GM10266 (cell line): ENCODE data around the gene PAQR8.
"Not testable (repeated sequence)": the region's sequence is repeated elsewhere in the genome, so short reads cannot be mapped to it uniquely, and the experiment has no call there.

Source experiments
- DNase-seq: peaks from one replicate; pipeline ENCODE4 v3.0.0; 2012; ENCODE audit errors: extremely low spot score
- CTCF ChIP-seq: IDR thresholded peaks from 2 replicates; pipeline ENCODE4 v1.5.1; 2012; ENCODE audit warnings: mild to moderate bottlenecking, low read depth; ENCODE audit not compliant: control insufficient read depth, insufficient read depth; ENCODE audit errors: missing control alignments

Gene PAQR8

GRCh38 chr6:52375780-52376556, 14.0 kb downstream of the PAQR8 start:
- no peak for DNase-seq
- no peak for TF ChIP-seq CTCF

- no peak for DNase-seq
Measured at GRCh38 chr6:52376763-52377162, 14.8 kb downstream of the PAQR8 start.

DNA sequence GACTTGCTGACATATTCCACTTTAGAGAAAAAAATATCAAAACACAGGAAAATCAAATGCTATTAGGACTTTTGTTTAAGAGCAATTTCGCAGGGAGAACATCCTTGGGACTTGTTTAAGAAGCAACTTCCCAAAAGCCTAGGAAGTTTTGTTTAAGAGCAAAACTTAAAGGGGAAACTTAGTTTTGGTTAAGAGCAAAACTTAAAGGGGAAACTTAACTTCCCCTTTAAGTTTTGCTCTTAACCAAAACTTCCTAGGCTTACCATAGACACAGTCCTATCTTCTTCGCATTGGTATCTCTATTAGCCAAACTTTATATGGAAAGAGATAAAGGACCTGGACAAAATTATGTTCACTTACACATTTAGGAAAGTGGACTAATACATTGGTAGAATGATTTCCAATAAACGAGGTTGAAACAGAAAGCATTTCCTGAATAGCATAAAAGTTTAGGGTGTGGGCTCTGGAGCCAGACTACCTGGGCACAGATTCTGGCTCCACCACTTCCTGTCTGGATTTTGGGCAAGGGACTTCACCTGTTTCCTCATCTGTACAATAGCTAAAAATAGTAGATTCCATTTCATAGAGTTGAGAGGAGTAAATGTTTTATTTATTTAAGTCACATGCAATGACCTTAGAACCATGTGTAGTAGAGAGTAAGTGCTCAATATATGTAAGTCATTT, 15.7 kb downstream of the PAQR8 start:
- DNase-seq, result no peak
- no peak for TF ChIP-seq CTCF

More at GRCh38 chr6:52376763-52377162, 14.8 kb downstream of the PAQR8 start:
- no peak for TF ChIP-seq CTCF

DNA sequence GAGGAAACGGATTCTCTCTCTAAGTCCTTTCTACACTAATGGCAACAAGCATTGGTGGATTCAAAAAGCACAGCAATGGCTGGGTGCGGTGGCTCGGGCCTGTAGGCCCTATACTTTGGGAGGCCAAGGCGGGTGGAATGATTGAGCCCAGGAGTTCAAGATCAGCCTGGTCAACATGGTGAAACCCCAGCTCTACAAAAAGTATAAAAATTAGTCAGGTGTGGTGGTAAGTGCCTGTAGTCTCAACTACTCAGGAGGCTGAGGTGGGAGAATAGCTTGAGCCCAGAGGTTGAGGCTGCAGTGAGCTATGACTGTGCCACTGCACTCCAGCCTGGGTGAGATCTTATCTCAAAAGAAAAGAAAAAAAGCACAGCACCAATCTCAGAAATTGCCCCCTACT, 19.3 kb downstream of the PAQR8 start:
- DNase-seq, result no peak
- no peak for TF ChIP-seq CTCF

DNA sequence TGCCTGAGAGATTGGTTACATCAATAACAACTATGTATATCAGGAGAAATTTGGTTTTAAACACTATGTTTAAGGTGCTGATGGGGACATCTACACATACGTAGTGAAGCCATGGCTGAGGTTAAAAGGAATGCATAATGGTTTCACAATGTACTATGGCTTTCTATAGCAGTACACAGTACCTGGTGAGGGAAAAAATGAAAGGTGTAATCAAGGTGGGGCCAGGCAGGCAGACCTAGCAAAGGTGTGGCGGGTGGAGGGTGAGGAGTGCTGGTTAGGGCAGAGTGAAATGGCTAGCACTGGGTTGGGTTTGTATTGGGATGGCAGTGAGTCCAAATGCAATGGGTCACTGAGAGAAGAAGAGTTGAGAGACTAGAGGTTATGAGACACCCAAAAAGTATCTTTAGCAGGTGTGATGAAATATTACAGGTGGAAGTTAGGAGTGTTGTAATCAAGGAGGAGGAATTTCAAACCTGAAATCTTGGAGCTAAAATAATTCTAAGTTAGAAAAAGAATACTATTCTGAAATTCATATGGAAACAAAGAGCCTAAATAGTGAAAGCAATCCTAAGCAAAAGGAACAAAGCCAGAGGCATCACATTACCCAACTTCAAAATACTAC, 22.3 kb downstream of the PAQR8 start:
- DNase-seq, result no peak
- TF ChIP-seq CTCF, result no peak

DNA sequence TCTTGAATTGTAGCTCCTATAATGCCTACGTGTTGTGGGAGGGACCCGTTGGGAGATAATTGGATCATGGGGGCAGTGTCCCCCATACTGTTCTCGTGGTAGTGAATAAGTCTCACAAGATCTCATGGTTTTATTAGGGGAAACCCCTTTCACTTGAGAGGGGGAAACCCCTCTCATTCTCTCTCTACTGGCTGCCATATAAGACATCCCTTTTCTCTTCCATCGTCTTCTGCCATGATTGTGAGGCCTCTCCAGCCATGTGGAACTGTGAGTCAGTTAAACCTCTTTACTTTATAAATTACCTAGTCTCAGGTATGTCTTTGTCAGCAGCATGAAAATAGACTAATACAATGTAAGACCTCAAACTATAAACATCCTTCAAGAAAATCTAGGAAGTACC, 23.1 kb downstream of the PAQR8 start:
- no peak for DNase-seq
- no peak for TF ChIP-seq CTCF

- DNase-seq, result not testable (repeated sequence)
Measured at GRCh38 chr6:52388119-52388518, 26.2 kb downstream of the PAQR8 start.
